HEK293 (cell line): ENCODE data around the gene RACGAP1.
A peak's percentile ranks its signal among the peaks of the same experiment; 100 is the strongest.

Experiments
- BCL6B ChIP-seq: fragments of 450-650 bp; formaldehyde crosslinking; IDR thresholded peaks from 2 replicates; pipeline ENCODE4 v1.5.1; 2017; ENCODE audit warnings: missing biosample characterization, missing genetic modification characterization
- EGR2 ChIP-seq: fragments of 450-650 bp; formaldehyde crosslinking; IDR thresholded peaks from 2 replicates; pipeline ENCODE4 v1.5.1; 2016; ENCODE audit warnings: low read depth, missing biosample characterization, missing genetic modification characterization
- GFI1B ChIP-seq: fragments of 450-650 bp; formaldehyde crosslinking; IDR thresholded peaks from 2 replicates; pipeline ENCODE4 v1.5.1; 2016; ENCODE audit warnings: missing biosample characterization, missing genetic modification characterization
- OVOL3 ChIP-seq: fragments of 450-650 bp; formaldehyde crosslinking; IDR thresholded peaks from 2 replicates; pipeline ENCODE4 v1.5.1; 2016; ENCODE audit warnings: missing biosample characterization, missing genetic modification characterization
- SP3 ChIP-seq: fragments of 450-650 bp; formaldehyde crosslinking; IDR thresholded peaks from 2 replicates; pipeline ENCODE4 v1.5.1; 2016; ENCODE audit warnings: missing biosample characterization, missing genetic modification characterization
- ZBTB1 ChIP-seq: fragments of 450-650 bp; formaldehyde crosslinking; IDR thresholded peaks from 2 replicates; pipeline ENCODE4 v1.5.1; 2016; ENCODE audit warnings: missing biosample characterization, missing genetic modification characterization
- ZBTB20 ChIP-seq: fragments of 450-650 bp; formaldehyde crosslinking; IDR thresholded peaks from 2 replicates; pipeline ENCODE4 v1.5.1; 2016; ENCODE audit warnings: missing biosample characterization, missing genetic modification characterization
- ZNF112 ChIP-seq: fragments of 450-650 bp; formaldehyde crosslinking; IDR thresholded peaks from 2 replicates; pipeline ENCODE4 v1.5.0; 2017; ENCODE audit warnings: missing biosample characterization, missing genetic modification characterization
- ZNF155 ChIP-seq: fragments of 450-650 bp; formaldehyde crosslinking; IDR thresholded peaks from 2 replicates; pipeline ENCODE4 v1.5.1; 2016; ENCODE audit warnings: missing biosample characterization, missing genetic modification characterization
- ZNF157 ChIP-seq: fragments of 450-650 bp; formaldehyde crosslinking; IDR thresholded peaks from 2 replicates; pipeline ENCODE4 v1.5.1; 2016; ENCODE audit warnings: missing biosample characterization, missing genetic modification characterization
- ZNF184 ChIP-seq: fragments of 450-650 bp; IDR thresholded peaks from 2 replicates; pipeline ENCODE4 v1.5.1; 2018; ENCODE audit warnings: missing biosample characterization, mild to moderate bottlenecking, missing genetic modification characterization
- ZNF202 ChIP-seq: fragments of 450-650 bp; formaldehyde crosslinking; IDR thresholded peaks from 2 replicates; pipeline ENCODE4 v1.5.1; 2016; ENCODE audit warnings: missing biosample characterization, missing genetic modification characterization, borderline replicate concordance
- ZNF223 ChIP-seq: fragments of 450-650 bp; formaldehyde crosslinking; IDR thresholded peaks from 2 replicates; pipeline ENCODE4 v1.5.1; 2016; ENCODE audit warnings: missing biosample characterization, missing genetic modification characterization
- ZNF26 ChIP-seq: fragments of 450-650 bp; formaldehyde crosslinking; IDR thresholded peaks from 2 replicates; pipeline ENCODE4 v1.5.1; 2016; ENCODE audit warnings: missing biosample characterization, missing genetic modification characterization
- ZNF266 ChIP-seq: fragments of 450-650 bp; formaldehyde crosslinking; IDR thresholded peaks from 2 replicates; pipeline ENCODE4 v1.5.1; 2016; ENCODE audit warnings: missing biosample characterization, missing genetic modification characterization, low read depth
- ZNF274 ChIP-seq, 2 experiments: fragments of 200-500 bp in 1 of 2; fragments of 450-650 bp in 1 of 2; sonication (Bioruptor generic) in 1 of 2; formaldehyde crosslinking in 1 of 2; IDR thresholded peaks; 2 replicates each; pipeline versions ENCODE4 v1.5.1 to v1.6.1; 2014 to 2016; ENCODE audit warnings: borderline replicate concordance in 1 of 2, inconsistent platforms in 1 of 2, low read length in 1 of 2, missing biosample characterization in 1 of 2, missing genetic modification characterization in 1 of 2
- ZNF362 ChIP-seq: fragments of 450-650 bp; formaldehyde crosslinking; IDR thresholded peaks from 2 replicates; pipeline ENCODE4 v1.5.1; 2016; ENCODE audit warnings: missing biosample characterization, missing genetic modification characterization
- ZNF423 ChIP-seq: fragments of 450-650 bp; formaldehyde crosslinking; IDR thresholded peaks from 2 replicates; pipeline ENCODE4 v1.5.1; 2016; ENCODE audit warnings: missing biosample characterization, missing genetic modification characterization
- ZNF555 ChIP-seq: fragments of 450-650 bp; formaldehyde crosslinking; conservative IDR thresholded peaks from 2 replicates; pipeline ENCODE4 v1.5.1; 2017; ENCODE audit warnings: missing biosample characterization, mild to moderate bottlenecking, missing genetic modification characterization, inconsistent platforms
- ZNF561 ChIP-seq: fragments of 450-650 bp; IDR thresholded peaks from 2 replicates; pipeline ENCODE4 v1.5.1; 2018; ENCODE audit warnings: missing biosample characterization, missing genetic modification characterization, borderline replicate concordance
- ZNF629 ChIP-seq: fragments of 450-650 bp; formaldehyde crosslinking; IDR thresholded peaks from 2 replicates; pipeline ENCODE4 v1.5.1; 2017; ENCODE audit warnings: missing biosample characterization, missing genetic modification characterization
- ZNF654 ChIP-seq: fragments of 450-650 bp; formaldehyde crosslinking; IDR thresholded peaks from 2 replicates; pipeline ENCODE4 v1.5.1; 2016; ENCODE audit warnings: low read depth, missing biosample characterization, missing genetic modification characterization
- ZNF76 ChIP-seq: fragments of 450-650 bp; formaldehyde crosslinking; IDR thresholded peaks from 2 replicates; pipeline ENCODE4; 2016; ENCODE audit warnings: low read depth, missing biosample characterization, missing genetic modification characterization, borderline replicate concordance
- ZNF791 ChIP-seq: fragments of 450-650 bp; formaldehyde crosslinking; IDR thresholded peaks from 2 replicates; pipeline ENCODE4 v1.5.1; 2016; ENCODE audit warnings: missing biosample characterization, missing genetic modification characterization
- ZNF843 ChIP-seq: fragments of 450-650 bp; formaldehyde crosslinking; IDR thresholded peaks from 2 replicates; pipeline ENCODE4 v1.5.1; 2016; ENCODE audit warnings: missing biosample characterization, missing genetic modification characterization
- ZSCAN5A ChIP-seq: fragments of 450-650 bp; formaldehyde crosslinking; IDR thresholded peaks from 2 replicates; pipeline ENCODE4 v1.5.1; 2016; ENCODE audit warnings: missing biosample characterization, missing genetic modification characterization
- TF ChIP-seq, protein P1 (sequence below): fragments of 450-650 bp; formaldehyde crosslinking; IDR thresholded peaks from 2 replicates; pipeline ENCODE4 v1.5.1; 2016; ENCODE audit warnings: missing biosample characterization, missing genetic modification characterization
- TF ChIP-seq, protein P2 (sequence below): fragments of 450-650 bp; formaldehyde crosslinking; IDR thresholded peaks from 2 replicates; pipeline ENCODE4 v1.5.1; 2016; ENCODE audit warnings: missing biosample characterization, missing genetic modification characterization
- TF ChIP-seq, protein P3 (sequence below): fragments of 450-650 bp; formaldehyde crosslinking; IDR thresholded peaks from 2 replicates; pipeline ENCODE4 v1.5.1; 2016; ENCODE audit warnings: missing biosample characterization, missing genetic modification characterization

RACGAP1 gene

GRCh38 chr12:50057000-50057841 is 31.9 kb upstream of the RACGAP1 start, which contains the start of gene ASIC1 (continued):
- TF ChIP-seq ZNF223 (tag by site-specific recombination): no peak
- TF ChIP-seq ZNF362 (tag by site-specific recombination): no peak
- 0 out of 2 replicates have a peak, but pooled peaks have one; percentile 32 for TF ChIP-seq ZNF843 (tag by site-specific recombination)
- no peak for TF ChIP-seq ZSCAN5A
- no peak for TF ChIP-seq ZNF184 (tag by site-specific recombination)
- no peak for TF ChIP-seq ZNF555 (tag by site-specific recombination)
- no peak for TF ChIP-seq ZNF274 (IDR thresholded peaks at IDR 0.05; ENCODE audit: low read length)
- TF ChIP-seq ZNF274 (tag by site-specific recombination; IDR thresholded peaks at IDR 0.05; ENCODE audit: borderline replicate concordance): no peak; the same call in 1 of the 2 replicates
- TF ChIP-seq ZNF26 (tag by site-specific recombination): no peak
- TF ChIP-seq ZNF629 (tag by site-specific recombination): 0 out of 2 replicates have a peak, but pooled peaks have one; percentile 54
- no peak for TF ChIP-seq EGR2
- peak; percentile 93; the same call in 1 of the 2 replicates for TF ChIP-seq ZNF561 (tag by site-specific recombination)
- no peak for TF ChIP-seq ZNF654 (tag by site-specific recombination)
- TF ChIP-seq, protein P1, sequence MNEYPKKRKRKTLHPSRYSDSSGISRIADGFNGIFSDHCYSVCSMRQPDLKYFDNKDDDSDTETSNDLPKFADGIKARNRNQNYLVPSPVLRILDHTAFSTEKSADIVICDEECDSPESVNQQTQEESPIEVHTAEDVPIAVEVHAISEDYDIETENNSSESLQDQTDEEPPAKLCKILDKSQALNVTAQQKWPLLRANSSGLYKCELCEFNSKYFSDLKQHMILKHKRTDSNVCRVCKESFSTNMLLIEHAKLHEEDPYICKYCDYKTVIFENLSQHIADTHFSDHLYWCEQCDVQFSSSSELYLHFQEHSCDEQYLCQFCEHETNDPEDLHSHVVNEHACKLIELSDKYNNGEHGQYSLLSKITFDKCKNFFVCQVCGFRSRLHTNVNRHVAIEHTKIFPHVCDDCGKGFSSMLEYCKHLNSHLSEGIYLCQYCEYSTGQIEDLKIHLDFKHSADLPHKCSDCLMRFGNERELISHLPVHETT: peak; percentile 47; the same call in 1 of the 2 replicates
- TF ChIP-seq ZNF791 (tag by site-specific recombination): no peak
- TF ChIP-seq ZNF423 (tag by site-specific recombination): no peak
- no peak for TF ChIP-seq GFI1B (tag by site-specific recombination)
- TF ChIP-seq SP3: no peak
- no peak for TF ChIP-seq ZNF112 (tag by site-specific recombination)
- no peak for TF ChIP-seq ZNF266 (tag by site-specific recombination)
- TF ChIP-seq ZNF76 (tag by site-specific recombination): peak; percentile 61; the same call in 1 of the 2 replicates
- TF ChIP-seq ZBTB1 (tag by site-specific recombination): no peak
- no peak for TF ChIP-seq BCL6B (tag by site-specific recombination)
- TF ChIP-seq ZNF155: no peak
- no peak for TF ChIP-seq ZNF157
- TF ChIP-seq, protein P2, sequence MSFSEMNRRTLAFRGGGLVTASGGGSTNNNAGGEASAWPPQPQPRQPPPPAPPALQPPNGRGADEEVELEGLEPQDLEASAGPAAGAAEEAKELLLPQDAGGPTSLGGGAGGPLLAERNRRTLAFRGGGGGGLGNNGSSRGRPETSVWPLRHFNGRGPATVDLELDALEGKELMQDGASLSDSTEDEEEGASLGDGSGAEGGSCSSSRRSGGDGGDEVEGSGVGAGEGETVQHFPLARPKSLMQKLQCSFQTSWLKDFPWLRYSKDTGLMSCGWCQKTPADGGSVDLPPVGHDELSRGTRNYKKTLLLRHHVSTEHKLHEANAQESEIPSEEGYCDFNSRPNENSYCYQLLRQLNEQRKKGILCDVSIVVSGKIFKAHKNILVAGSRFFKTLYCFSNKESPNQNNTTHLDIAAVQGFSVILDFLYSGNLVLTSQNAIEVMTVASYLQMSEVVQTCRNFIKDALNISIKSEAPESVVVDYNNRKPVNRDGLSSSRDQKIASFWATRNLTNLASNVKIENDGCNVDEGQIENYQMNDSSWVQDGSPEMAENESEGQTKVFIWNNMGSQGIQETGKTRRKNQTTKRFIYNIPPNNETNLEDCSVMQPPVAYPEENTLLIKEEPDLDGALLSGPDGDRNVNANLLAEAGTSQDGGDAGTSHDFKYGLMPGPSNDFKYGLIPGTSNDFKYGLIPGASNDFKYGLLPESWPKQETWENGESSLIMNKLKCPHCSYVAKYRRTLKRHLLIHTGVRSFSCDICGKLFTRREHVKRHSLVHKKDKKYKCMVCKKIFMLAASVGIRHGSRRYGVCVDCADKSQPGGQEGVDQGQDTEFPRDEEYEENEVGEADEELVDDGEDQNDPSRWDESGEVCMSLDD (tag by site-specific recombination): peak; percentile 88
- no peak for TF ChIP-seq ZNF202
- no peak for TF ChIP-seq OVOL3 (tag by site-specific recombination)
- TF ChIP-seq, protein P3, sequence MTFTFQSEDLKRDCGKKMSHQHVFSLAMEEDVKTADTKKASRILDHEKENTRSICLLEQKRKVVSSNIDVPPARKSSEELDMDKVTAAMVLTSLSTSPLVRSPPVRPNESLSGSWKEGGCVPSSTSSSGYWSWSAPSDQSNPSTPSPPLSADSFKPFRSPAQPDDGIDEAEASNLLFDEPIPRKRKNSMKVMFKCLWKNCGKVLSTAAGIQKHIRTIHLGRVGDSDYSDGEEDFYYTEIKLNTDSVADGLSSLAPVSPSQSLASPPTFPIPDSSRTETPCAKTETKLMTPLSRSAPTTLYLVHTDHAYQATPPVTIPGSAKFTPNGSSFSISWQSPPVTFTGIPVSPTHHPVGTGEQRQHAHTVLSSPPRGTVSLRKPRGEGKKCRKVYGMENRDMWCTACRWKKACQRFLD (tag by site-specific recombination): no peak
- TF ChIP-seq ZBTB20 (tag by site-specific recombination): peak; percentile 84
